ENCODE measurements around the gene ZBTB7C. TPM values are rescaled to one million over a fixed set of nuclear protein-coding genes. Genes with fewer than 3 reads are reported as not detected.

Gene ZBTB7C
- total RNA-seq, 1 donor from 2014 or later: 2.7 TPM

GRCh38 chr18:48058486-48058885 lies 350.7 kb downstream of the ZBTB7C start:
- intact Hi-C loops (cut with micrococcal nuclease): no loop called here
- H3K27me3 ChIP-seq (ENCODE audit: low read depth): peaks cover 11% of the 10 kb centered on the region
- no peaks in the 10 kb centered on the region for H3K36me3 ChIP-seq
- H3K4me3 ChIP-seq: no peak overlapping the region
- no peak overlapping the region for H3K27ac ChIP-seq (replicated peaks)
- TF ChIP-seq CTCF (IDR thresholded peaks at IDR 0.05; ENCODE audit: borderline replicate concordance): no peak
- peaks cover 8% of the 10 kb centered on the region for H3K4me1 ChIP-seq
- no peak for DNase-seq
- H3K9me3 ChIP-seq (replicated peaks): no peaks in the 10 kb centered on the region

- Histone ChIP-seq H3K36me3 (no peaks in the 10 kb centered on the region), H3K9me3 (replicated peaks) (no peaks in the 10 kb centered on the region), H3K27ac (replicated peaks) (no peak overlapping the region), H3K4me1 (peaks cover 8% of the 10 kb centered on the region), H3K27me3 (ENCODE audit: low read depth) (peaks cover 11% of the 10 kb centered on the region), H3K4me3 (no peak overlapping the region)
- no peak for TF ChIP-seq CTCF (IDR thresholded peaks at IDR 0.05; ENCODE audit: borderline replicate concordance)
- DNase-seq: no peak
- intact Hi-C loops (cut with micrococcal nuclease): no loop called here
Measured at GRCh38 chr18:48057018-48057417, 352.2 kb downstream of the ZBTB7C start.

GRCh38 chr18:48055351-48055750 lies 353.8 kb downstream of the ZBTB7C start:
- Histone ChIP-seq H3K27me3 (ENCODE audit: low read depth) (peaks cover 14% of the 10 kb centered on the region), H3K9me3 (replicated peaks) (no peaks in the 10 kb centered on the region), H3K4me3 (no peak overlapping the region), H3K36me3 (no peaks in the 10 kb centered on the region), H3K27ac (replicated peaks) (no peak overlapping the region), H3K4me1 (peaks cover 8% of the 10 kb centered on the region)
- no peak for DNase-seq
- intact Hi-C loops (cut with micrococcal nuclease): no loop called here
- TF ChIP-seq CTCF (IDR thresholded peaks at IDR 0.05; ENCODE audit: borderline replicate concordance): no peak

DNA sequence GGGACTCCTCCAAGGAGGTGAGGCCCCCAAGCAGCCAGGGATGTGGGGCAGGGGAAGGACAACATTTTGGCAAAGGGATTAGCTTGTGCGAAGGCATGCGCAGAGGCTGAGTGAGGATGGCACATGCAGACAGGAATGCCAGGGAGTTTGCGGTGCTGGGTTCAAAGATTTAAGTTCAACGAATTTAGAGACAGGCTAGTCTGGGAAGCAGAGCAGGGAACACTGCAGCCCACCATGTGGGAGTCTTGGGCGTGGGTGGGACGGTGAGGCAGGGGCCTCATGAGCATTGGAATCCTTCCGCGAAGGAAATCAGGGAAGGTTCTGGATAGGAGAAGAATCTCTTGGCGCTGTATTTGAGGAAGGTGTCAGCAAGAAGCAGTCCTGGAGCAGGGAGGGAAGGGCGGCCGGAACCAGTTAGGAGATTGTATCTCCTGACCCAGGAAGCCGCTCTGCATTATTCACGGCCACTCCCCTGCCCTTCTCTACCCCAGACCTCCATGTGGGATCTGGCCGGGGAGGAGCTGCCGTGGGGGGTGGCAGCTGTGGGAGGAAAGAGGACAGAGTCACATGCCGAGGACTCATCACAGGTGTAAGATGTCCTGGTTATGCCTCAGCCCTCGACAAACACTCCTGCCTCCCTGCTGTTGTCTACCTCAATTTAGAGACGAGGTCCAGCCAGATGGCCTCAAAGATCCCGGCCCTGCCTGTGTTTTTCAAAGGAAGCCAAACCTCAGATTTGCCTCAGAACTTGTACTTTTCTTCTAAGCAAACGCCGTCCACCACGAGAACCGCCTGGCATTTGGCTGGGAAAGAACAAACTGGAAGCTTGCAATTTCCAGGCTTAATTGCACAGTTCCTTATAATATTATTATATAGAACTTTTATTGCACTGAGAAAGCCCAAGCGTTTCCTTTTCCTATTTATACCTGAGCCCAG lies 355.0 kb downstream of the ZBTB7C start:
- no peaks in the 10 kb centered on the region for H3K36me3 ChIP-seq
- no peaks in the 10 kb centered on the region for H3K9me3 ChIP-seq (replicated peaks)
- intact Hi-C loops (cut with micrococcal nuclease): no loop called here
- TF ChIP-seq CTCF (IDR thresholded peaks at IDR 0.05; ENCODE audit: borderline replicate concordance): no peak
- peaks cover 11% of the 10 kb centered on the region for H3K27me3 ChIP-seq (ENCODE audit: low read depth)
- H3K27ac ChIP-seq (replicated peaks): no peak overlapping the region
- peaks cover 15% of the 10 kb centered on the region for H3K4me1 ChIP-seq
- no peak for DNase-seq
- no peak overlapping the region for H3K4me3 ChIP-seq

DNA sequence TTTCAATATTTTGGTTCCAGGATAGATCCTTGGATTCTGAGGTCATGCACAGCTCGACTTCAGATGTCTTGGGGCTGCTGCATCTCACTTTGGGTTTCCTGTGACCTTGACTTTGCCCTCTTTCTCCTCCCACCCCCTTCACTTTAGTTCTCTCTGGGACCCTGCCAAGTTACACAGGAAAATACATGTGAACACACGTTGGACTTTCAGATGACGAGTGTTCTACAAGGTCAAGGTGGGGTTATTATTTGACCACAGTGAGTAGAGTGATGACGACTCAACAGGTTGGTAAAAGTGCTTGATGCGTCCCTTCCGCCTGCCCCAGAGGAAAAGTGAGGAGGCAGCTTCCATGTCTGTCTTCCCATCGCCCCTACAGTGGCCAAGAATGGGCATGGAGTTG lies 356.3 kb downstream of the ZBTB7C start:
- no peak for TF ChIP-seq CTCF (IDR thresholded peaks at IDR 0.05; ENCODE audit: borderline replicate concordance)
- Histone ChIP-seq H3K27ac (replicated peaks) (no peak overlapping the region), H3K9me3 (replicated peaks) (no peaks in the 10 kb centered on the region), H3K36me3 (no peaks in the 10 kb centered on the region), H3K4me3 (no peak overlapping the region), H3K27me3 (ENCODE audit: low read depth) (peaks cover 11% of the 10 kb centered on the region), H3K4me1 (peaks cover 15% of the 10 kb centered on the region)
- DNase-seq: no peak
- intact Hi-C loops (cut with micrococcal nuclease): no loop called here

Data from left ventricle myocardium inferior (tissue), 1 donor.